Bronchial epithelial cell (primary cell): ENCODE measurements around the gene LAMA5. TPM values are rescaled to one million over a fixed set of nuclear protein-coding genes. Genes with fewer than 3 reads are reported as not detected.

ENCODE experiments used
- DNase-seq: peaks from one replicate; pipeline ENCODE4 v3.0.0-alpha.2; 2010; ENCODE audit warnings: low read depth
- FAIRE-seq: peaks from 2 replicates; lab custom pipeline; 2011; peaks lifted over from hg19 to GRCh38; lab: Jason Lieb, UNC
- H3K27me3 ChIP-seq: 2 replicates; pipeline ENCODE4 v1.5.1; 2011; ENCODE audit warnings: low read length; ENCODE audit not compliant: control insufficient read depth, insufficient read depth
- H3K36me3 ChIP-seq: 2 replicates; pipeline ENCODE4 v1.5.1; 2011; ENCODE audit warnings: low read length; ENCODE audit not compliant: control insufficient read depth, insufficient read depth
- H3K4me3 ChIP-seq: 2 replicates; pipeline ENCODE4 v1.5.1; 2011; ENCODE audit warnings: mild to moderate bottlenecking, low read depth, low read length, control low read depth
- CTCF ChIP-seq: IDR thresholded peaks from 2 replicates; pipeline ENCODE4 v1.5.1; 2011; ENCODE audit warnings: mild to moderate bottlenecking, moderate library complexity, low read length, control low read depth, inconsistent platforms; ENCODE audit not compliant: insufficient read depth, severe bottlenecking
- total RNA-seq: library from RNA; depleted of rRNA; stranded (reverse); fragments of >200 nt; gene quantifications from 2 replicates; pipeline ENCODE4 v1.2.1, GENCODE V29; 2014

The LAMA5 gene
- total RNA-seq, 1 donor from 2014 or later, result 61.6 TPM

GRCh38 chr20:62328684-62329388 lies 38.3 kb downstream of the LAMA5 start:
- no peaks in the 10 kb centered on the region for H3K27me3 ChIP-seq
- TF ChIP-seq CTCF, result no peak
- no peak for DNase-seq
- FAIRE-seq, result no peak
- H3K4me3 ChIP-seq, result no peak overlapping the region
- peaks cover 74% of the 10 kb centered on the region for H3K36me3 ChIP-seq

GRCh38 chr20:62327726-62328495 lies 39.2 kb downstream of the LAMA5 start:
- FAIRE-seq, result no peak
- H3K36me3 ChIP-seq, result peaks cover 73% of the 10 kb centered on the region

GRCh38 chr20:62326959-62327725 lies 40.0 kb downstream of the LAMA5 start:
- FAIRE-seq, result no peak
- no peaks in the 10 kb centered on the region for H3K27me3 ChIP-seq

More at GRCh38 chr20:62327726-62328495, 39.2 kb downstream of the LAMA5 start:
- Histone ChIP-seq H3K27me3 (no peaks in the 10 kb centered on the region), H3K4me3 (no peak overlapping the region)
- TF ChIP-seq CTCF, result no peak
- DNase-seq, result no peak

GRCh38 chr20:62326559-62326958 lies 40.6 kb downstream of the LAMA5 start:
- DNase-seq, result no peak
- peaks cover 74% of the 10 kb centered on the region for H3K36me3 ChIP-seq
- TF ChIP-seq CTCF, result no peak
- H3K27me3 ChIP-seq, result no peaks in the 10 kb centered on the region
- FAIRE-seq, result no peak
- no peak overlapping the region for H3K4me3 ChIP-seq

More at GRCh38 chr20:62326959-62327725, 40.0 kb downstream of the LAMA5 start:
- DNase-seq, result no peak
- Histone ChIP-seq H3K4me3 (no peak overlapping the region), H3K36me3 (peaks cover 74% of the 10 kb centered on the region)
- no peak for TF ChIP-seq CTCF

- TF ChIP-seq CTCF, result no peak
- peaks cover 75% of the 10 kb centered on the region for H3K36me3 ChIP-seq
- no peaks in the 10 kb centered on the region for H3K27me3 ChIP-seq
- no peak for DNase-seq
- H3K4me3 ChIP-seq, result no peak overlapping the region
- no peak for FAIRE-seq
These were observed 41.8 kb downstream of the LAMA5 start for GRCh38 chr20:62325172-62325905.
